Prostate gland (tissue), 2 donors: ENCODE results near the gene PRPSAP1. TPM values are rescaled to one million over a fixed set of nuclear protein-coding genes. Genes with fewer than 3 reads are reported as not detected.

Source experiments
- DNase-seq: peaks from one replicate; pipeline ENCODE4 v3.0.0-alpha.2; 2019; ENCODE audit warnings: low spot score
- H3K27ac ChIP-seq, 2 donors: fragments of 200-600 bp; sonication (generic); 2 replicates each; pipeline ENCODE4 v1.5.1; 2017 to 2019
- H3K27me3 ChIP-seq: fragments of 200-600 bp; sonication (generic); replicated peaks from 2 replicates; pipeline ENCODE4 v1.5.1; 2019; ENCODE audit not compliant: insufficient read depth
- H3K36me3 ChIP-seq, 2 donors: fragments of 200-600 bp; sonication (generic); 1 replicate in 1 of 2; 2 replicates in 1 of 2; pipeline versions ENCODE4 v1.5.1 to v1.8.1; 2017 to 2019
- H3K4me1 ChIP-seq: fragments of 200-600 bp; sonication (generic); replicated peaks from 2 replicates; pipeline ENCODE4 v1.5.1; 2019
- H3K4me3 ChIP-seq, 2 donors: fragments of 200-600 bp; sonication (generic); 2 replicates each; pipeline ENCODE4 v1.5.1; 2017 to 2019
- H3K9me3 ChIP-seq: fragments of 200-600 bp; sonication (generic); 2 replicates; pipeline ENCODE4 v1.5.1; 2017
- CTCF ChIP-seq, 4 experiments: fragments of 200-600 bp in 2 of 4; fragments of 450-650 bp in 2 of 4; sonication (generic) in 2 of 4; IDR thresholded peaks; 1 replicate in 3 of 4; 2 replicates in 1 of 4; pipeline ENCODE4 v1.5.1; 2016 to 2019; ENCODE audit warnings: antibody characterized with exemption in 4 of 4, mild to moderate bottlenecking in 2 of 4, moderate library complexity in 2 of 4
- POLR2A ChIP-seq: fragments of 450-650 bp; IDR thresholded peaks from one replicate; pipeline ENCODE4 v1.6.1; 2016; ENCODE audit warnings: antibody characterized with exemption, mild to moderate bottlenecking
- POLR2AphosphoS5 ChIP-seq: sonication (generic); formaldehyde crosslinking; IDR thresholded peaks from one replicate; pipeline ENCODE4 v1.6.1; 2017; ENCODE audit warnings: antibody characterized with exemption
- WGBS: methylation state at CpG from one replicate; pipeline ENCODE4 v1.1.5; 2018; 5-methylcytosine and 5-hydroxymethylcytosine counted together
- intact Hi-C: fragments of 100-400 bp; cut with DNase I; formaldehyde crosslinking; loops from one replicate; pipeline ENCODE4 v1.14.2; 2022
- total RNA-seq, 2 donors: library from RNA; depleted of rRNA; stranded (reverse); fragments of >200 nt; gene quantifications; one replicate each; pipeline ENCODE4 v1.1.0, GENCODE V29; 2016

The PRPSAP1 gene
- total RNA-seq, 2 donors from 2014 or later = 51.5 to 115 TPM

GRCh38 chr17:76271669-76272540, 81.8 kb downstream of the PRPSAP1 start:
- Histone ChIP-seq H3K4me3 (peak overlapping the region; percentile 24 to 36), H3K27ac (peak overlapping the region; percentile 73), H3K4me1 (peaks cover 29% of the 10 kb centered on the region), H3K27me3 (no peaks in the 10 kb centered on the region), H3K9me3 (no peaks in the 10 kb centered on the region), H3K36me3 (no peaks in the 10 kb centered on the region)
- 14% methylated on average over 38 of the region's 38 CpGs for WGBS
- no peak for DNase-seq
- no peak for TF ChIP-seq CTCF (IDR thresholded peaks at IDR 0.05)
- TF ChIP-seq POLR2AphosphoS5 = peak; percentile 1
- peak; percentile 48 for TF ChIP-seq POLR2A
- intact Hi-C loops = loop anchor here (10.0 kb wide), 1 partner anchor 257 kb away; no protein-coding TSS in a partner anchor

GRCh38 chr17:76270770-76271668, 82.7 kb downstream of the PRPSAP1 start:
- TF ChIP-seq POLR2A = no peak
- TF ChIP-seq CTCF (IDR thresholded peaks at IDR 0.05) = no peak
- TF ChIP-seq POLR2AphosphoS5 = no peak
- 87% methylated on average over 14 of the region's 14 CpGs for WGBS
- Histone ChIP-seq H3K27ac (peak overlapping the region; percentile 73), H3K9me3 (no peaks in the 10 kb centered on the region), H3K4me1 (peaks cover 30% of the 10 kb centered on the region), H3K4me3 (peak overlapping the region in 1 of 2 donors; percentile 36), H3K36me3 (no peaks in the 10 kb centered on the region), H3K27me3 (no peaks in the 10 kb centered on the region)
- no peak for DNase-seq
- intact Hi-C loops = loop anchor here (10.0 kb wide), 1 partner anchor 256 kb away; no protein-coding TSS in a partner anchor

GRCh38 chr17:76270127-76270592, 83.6 kb downstream of the PRPSAP1 start:
- intact Hi-C loops = loop anchor here (10.0 kb wide), 1 partner anchor 255 kb away; no protein-coding TSS in a partner anchor
- Histone ChIP-seq H3K4me3 (no peak overlapping the region), H3K9me3 (no peaks in the 10 kb centered on the region), H3K36me3 (no peaks in the 10 kb centered on the region), H3K27ac (no peak overlapping the region), H3K27me3 (no peaks in the 10 kb centered on the region), H3K4me1 (peaks cover 30% of the 10 kb centered on the region)
- WGBS = 80% methylated on average over 26 of the region's 26 CpGs
- TF ChIP-seq POLR2A = no peak
- TF ChIP-seq POLR2AphosphoS5 = no peak
- no peak for TF ChIP-seq CTCF (IDR thresholded peaks at IDR 0.05)
- no peak for DNase-seq

GRCh38 chr17:76268991-76269981, 84.4 kb downstream of the PRPSAP1 start:
- intact Hi-C loops = no loop called here
- Histone ChIP-seq H3K9me3 (no peaks in the 10 kb centered on the region), H3K4me1 (peaks cover 30% of the 10 kb centered on the region), H3K27me3 (no peaks in the 10 kb centered on the region), H3K36me3 (no peaks in the 10 kb centered on the region), H3K4me3 (no peak overlapping the region), H3K27ac (peak overlapping the region; percentile 59 to 65)
- 74% methylated on average over 12 of the region's 12 CpGs for WGBS
- no peak for DNase-seq
- TF ChIP-seq CTCF (IDR thresholded peaks at IDR 0.05) (no peak), POLR2AphosphoS5 (no peak), POLR2A (no peak)
